ENCODE results near the gene TAS1R3.
A peak's percentile ranks its signal among the peaks of the same experiment; 100 is the strongest.

Gene TAS1R3

DNA sequence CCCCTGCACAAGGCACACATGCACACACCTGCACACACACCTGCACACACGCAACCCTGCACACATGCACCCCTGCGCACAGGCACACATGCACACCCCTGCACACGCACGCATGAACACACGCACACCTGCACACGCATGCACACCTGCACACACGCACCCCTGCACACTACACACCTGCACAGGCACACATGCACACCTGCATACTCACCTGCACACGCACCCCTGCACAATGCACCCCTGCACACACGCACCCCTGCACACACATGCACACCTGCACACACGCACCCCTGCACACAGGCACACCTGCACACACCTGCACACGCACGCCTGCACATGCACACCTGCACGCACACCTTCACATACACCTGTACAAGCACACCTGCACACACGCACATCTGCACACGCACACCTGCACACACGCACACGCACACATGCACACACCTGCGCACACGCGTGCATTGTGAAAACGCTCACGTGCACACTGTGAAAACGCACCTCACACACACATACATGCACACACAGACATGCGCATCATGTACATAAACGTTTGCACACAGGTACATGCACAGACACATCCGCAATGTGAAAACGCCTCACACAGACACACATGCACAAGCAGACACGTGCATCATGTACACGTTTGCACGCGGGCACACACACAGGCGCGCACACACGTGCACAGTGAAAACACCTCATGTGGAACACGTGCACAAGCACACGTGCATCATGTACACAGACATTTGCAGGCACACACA, 9.9 kb downstream of the TAS1R3 start:
- DNase-seq, result no peak

GRCh38 chr1:1341549-1342021, 10.5 kb downstream of the TAS1R3 start:
- DNase-seq, result no peak

- DNase-seq, result no peak
Measured at GRCh38 chr1:1342061-1342562, 11.0 kb downstream of the TAS1R3 start.

GRCh38 chr1:1342584-1343115, 11.6 kb downstream of the TAS1R3 start:
- DNase-seq, result no peak

DNA sequence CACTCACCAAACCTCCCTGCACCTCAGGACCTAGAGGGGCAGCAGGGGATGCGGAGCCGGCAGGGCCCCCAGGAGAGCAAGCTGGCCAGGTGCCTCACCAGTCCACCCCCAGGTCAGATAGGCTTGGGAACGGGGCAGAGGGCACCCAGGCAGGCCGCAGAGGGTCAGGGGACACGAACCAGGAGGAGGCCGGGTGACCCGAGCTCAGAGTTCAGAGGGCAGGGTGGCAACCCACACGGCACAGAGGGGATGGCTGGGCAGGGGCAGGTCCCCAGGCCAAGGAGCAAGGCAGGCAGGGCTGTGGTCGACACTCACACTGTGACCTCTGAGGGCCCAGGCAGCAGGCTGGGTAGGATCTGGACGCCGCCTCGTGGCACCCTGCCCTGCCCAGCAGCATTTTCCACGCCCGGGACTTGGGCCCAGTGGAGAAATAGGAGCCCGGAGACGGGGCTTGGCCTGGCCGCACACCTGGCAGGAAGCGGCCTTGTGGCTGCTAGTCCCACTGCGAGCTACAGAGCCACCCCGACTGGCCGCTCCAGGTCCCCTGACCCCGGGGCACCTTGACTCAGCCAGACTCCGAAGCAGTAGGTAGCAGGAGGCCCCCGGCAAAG, 12.8 kb downstream of the TAS1R3 start:
- no peak for DNase-seq

GRCh38 chr1:1344655-1345361, 13.7 kb downstream of the TAS1R3 start:
- DNase-seq, result no peak

- no peak for DNase-seq
Measured at GRCh38 chr1:1345384-1345783, 14.3 kb downstream of the TAS1R3 start.

DNA sequence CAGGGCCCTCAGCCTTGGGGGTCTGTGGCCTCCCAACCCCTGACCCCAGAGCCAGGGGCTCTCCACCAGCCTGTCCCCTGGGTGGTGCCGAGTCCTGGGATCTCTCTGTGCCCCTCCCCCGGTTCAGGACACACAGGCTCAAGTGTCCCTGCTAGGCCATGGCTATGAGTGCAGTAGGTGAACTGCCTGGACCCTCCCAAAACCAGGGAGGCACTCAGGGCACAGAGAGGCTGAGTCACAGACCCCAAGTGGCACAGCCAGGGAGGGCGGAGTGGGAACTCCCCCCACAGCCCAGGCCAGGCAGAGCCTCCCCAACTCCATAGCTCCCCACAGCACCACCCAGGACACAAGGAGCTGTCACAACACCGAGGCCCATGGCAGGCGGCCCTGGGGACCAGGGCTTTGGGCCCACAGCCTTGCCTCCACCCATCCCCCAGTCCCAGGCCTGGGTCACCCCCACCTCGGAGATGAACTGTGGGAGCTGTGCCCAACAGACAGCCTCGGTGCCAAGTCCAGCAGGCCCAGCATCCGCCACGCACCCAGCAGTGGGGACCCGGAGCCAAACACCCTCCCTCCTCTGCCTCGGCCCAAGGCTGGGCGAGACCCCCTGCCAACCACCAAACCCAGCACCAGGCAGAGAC, 14.9 kb downstream of the TAS1R3 start:
- no peak for DNase-seq

GRCh38 chr1:1346501-1346890, 15.4 kb downstream of the TAS1R3 start:
- DNase-seq, result no peak

DNA sequence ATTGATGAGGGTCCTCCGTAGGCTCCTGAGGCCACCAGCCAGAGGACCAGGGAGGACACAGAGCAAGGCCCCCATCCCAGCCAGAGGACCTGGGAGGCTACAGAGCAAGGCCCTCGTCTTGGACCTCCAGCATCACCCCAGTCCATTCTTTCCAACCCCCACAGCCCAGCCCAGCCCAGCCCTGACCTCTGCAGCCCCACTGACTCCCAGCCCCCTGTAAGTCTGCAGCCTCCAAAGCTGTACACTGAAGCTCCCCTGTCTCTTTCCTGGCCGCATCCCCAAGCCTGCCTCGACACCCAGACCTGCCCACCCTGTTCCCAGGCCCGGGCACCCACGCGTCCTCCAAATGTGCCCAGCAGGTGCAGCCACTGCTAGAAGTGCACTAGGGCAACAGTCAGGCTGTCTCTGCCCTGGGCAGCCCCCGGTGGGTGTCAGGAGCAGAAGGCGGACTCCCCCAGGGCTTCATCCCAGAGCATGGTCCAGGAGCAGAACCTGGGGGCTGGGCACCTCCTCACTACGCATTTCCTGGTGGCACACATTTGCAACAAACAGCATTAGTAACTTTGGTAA, 16.0 kb downstream of the TAS1R3 start:
- no peak for DNase-seq

GRCh38 chr1:1347663-1348419, 16.8 kb downstream of the TAS1R3 start:
- DNase-seq, result no peak

GRCh38 chr1:1348420-1349255, 17.6 kb downstream of the TAS1R3 start:
- no peak for DNase-seq

- peak; percentile 82 for DNase-seq
Measured at GRCh38 chr1:1349256-1350012, 18.4 kb downstream of the TAS1R3 start, which contains the start of gene DVL1. Gene DVL1 (minus strand): TSS chr1:1349418. CDS start chr1:1349065, 353 bp downstream.

DNA sequence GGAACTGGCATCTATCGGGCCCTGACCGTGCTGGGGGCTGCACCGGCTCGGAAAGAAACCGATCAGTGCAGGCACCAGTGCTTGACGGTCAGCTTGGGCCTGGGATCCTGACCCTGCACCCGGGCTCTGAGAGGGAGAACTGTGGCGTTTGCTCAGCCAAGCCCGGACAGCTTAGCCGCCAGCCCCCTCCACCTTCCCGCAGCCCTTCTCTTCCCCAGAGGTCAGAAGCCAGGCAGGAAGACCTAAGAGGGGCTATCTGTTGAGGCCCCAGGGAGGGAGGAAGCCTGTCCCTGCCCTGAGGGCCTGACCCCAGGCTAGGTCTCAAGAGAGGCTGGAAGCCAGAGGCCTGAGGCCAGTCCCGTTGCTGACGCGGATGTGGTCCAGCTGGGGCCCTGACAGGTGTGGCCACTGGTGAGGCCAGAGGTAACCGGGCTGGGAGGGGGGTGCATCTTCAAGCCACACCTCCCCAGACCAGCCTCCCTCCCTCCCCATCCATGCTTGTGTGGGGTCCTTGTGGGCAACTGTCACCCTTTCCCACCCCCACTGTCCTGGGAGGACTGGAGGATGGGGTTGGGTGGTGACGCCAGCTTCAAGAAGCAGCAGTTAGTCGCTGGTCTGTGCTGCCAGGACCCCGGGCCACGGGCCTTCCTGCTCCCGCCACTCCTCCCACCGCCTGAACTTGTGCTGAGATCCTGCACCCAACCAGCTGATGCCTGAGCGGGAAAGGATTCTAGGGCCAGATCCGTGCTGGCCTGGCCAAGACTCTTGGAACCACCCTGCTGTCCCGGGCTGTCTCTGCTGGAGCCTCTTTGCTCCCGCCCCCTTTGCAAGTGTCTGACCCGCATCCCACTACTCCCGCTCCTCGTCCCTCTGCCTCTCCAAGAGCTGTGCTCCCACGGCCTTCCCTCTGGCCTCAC, 20.7 kb downstream of the TAS1R3 start:
- peak; percentile 84 for DNase-seq

DNA sequence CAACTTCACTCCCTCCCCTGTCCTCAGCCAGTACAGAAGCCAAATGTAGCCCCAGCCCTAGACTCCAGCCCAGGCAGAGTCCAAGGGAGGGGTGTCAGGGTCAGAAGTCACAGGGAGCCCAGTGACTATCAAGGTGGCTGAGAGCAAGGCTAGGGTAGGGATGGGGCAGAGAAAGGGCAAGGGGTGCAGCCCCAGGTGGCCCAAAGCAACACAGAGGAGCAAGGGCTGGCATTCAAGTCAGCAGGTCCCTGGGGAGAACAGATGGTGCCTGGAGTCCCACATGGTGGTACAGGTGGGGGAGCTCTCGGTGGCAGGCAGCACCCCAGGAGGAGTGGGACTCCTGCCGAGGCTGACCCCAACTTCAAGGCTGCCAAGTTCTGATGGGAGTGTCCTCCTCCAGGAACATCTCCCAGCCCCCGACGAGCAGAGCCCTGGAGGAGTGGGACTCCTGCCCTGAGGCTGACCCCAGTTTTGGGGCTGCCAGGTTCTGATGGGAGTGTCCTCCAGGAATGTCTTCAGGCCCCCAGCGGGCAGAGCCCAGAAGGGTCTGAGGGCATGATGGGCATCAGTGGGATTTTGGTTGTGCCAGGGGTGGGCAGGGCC, 21.8 kb downstream of the TAS1R3 start:
- no peak for DNase-seq

DNA sequence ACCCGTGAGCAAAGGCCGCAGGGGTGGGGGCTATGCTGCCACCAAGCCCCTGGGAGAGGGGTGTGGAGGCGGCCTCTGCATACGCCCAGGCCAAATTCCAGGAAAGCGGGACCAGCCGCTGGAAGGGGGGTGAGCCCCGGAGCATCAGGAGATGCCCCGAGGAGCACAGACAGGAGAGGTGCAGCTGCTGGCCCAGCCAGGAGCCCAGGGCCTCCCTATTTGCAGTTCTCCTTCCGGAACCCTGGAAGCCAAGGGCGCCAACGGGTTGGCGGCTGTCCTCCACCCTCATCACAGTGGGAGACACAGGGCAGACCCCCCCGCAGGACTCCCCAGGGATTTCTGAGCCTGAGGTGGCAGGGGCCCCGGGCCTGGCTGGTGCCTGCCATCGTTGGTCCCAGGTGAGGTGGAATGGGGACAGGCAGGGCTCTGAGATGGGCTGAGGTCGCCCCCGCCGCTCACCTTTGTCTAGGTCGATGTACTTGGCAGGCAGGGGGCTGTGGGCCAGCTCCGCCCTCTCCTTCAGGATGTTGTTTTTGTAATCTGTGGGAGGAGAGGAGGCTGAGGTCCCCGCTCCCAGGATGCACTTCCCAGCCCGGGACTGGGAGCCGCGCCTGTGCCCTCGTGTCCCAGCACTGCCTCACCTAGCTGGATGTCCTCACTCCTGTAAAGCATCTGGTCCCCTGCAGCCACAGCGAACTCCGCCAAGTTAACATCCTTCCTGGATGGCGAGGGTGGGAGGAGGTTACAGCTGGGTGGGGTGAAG, 22.5 kb downstream of the TAS1R3 start:
- no peak for DNase-seq

Measured in femur (tissue), 1 donor.